NCI-H1417 (cell line): ENCODE data around the gene ACTMAP.
"Not testable (repeated sequence)": the region's sequence is repeated elsewhere in the genome, so short reads cannot be mapped to it uniquely, and the experiment has no call there.

Source experiments
- DNase-seq, 3 experiments: peaks; one replicate each; lab custom pipeline; 2025; lab: John Stamatoyannopoulos, UW

Gene ACTMAP

GRCh38 chr19:40743926-40744325 lies 6.4 kb downstream of the ACTMAP start:
- DNase-seq = no peak

GRCh38 chr19:40742886-40743285 lies 7.4 kb downstream of the ACTMAP start:
- no peak for DNase-seq

- no peak for DNase-seq
These were observed 7.8 kb downstream of the ACTMAP start for GRCh38 chr19:40742477-40742876.

- no peak for DNase-seq
These were observed 8.5 kb downstream of the ACTMAP start for GRCh38 chr19:40741527-40742390.

GRCh38 chr19:40740747-40741146 lies 9.5 kb downstream of the ACTMAP start:
- DNase-seq = no peak

- no peak for DNase-seq
These were observed 10.2 kb downstream of the ACTMAP start for GRCh38 chr19:40739871-40740703.

- no peak for DNase-seq
These were observed 11.0 kb downstream of the ACTMAP start for GRCh38 chr19:40739030-40739839.

- no peak for DNase-seq
These were observed 13.1 kb downstream of the ACTMAP start for GRCh38 chr19:40737102-40737644.

- no peak for DNase-seq
These were observed 13.6 kb downstream of the ACTMAP start for GRCh38 chr19:40736661-40737060.

- no peak for DNase-seq
These were observed 15.1 kb downstream of the ACTMAP start for GRCh38 chr19:40735013-40735771.

- DNase-seq = no peak
These were observed 17.1 kb downstream of the ACTMAP start for GRCh38 chr19:40733149-40733548.

- not testable (repeated sequence) for DNase-seq
These were observed 18.0 kb downstream of the ACTMAP start for GRCh38 chr19:40732304-40732703.

GRCh38 chr19:40730065-40730464 lies 20.2 kb downstream of the ACTMAP start:
- not testable (repeated sequence) for DNase-seq

GRCh38 chr19:40726279-40726678 lies 24.0 kb downstream of the ACTMAP start:
- DNase-seq = no peak

GRCh38 chr19:40724855-40725254 lies 25.4 kb downstream of the ACTMAP start:
- DNase-seq = no peak

- no peak for DNase-seq
These were observed 26.0 kb downstream of the ACTMAP start for GRCh38 chr19:40724315-40724714.

- no peak for DNase-seq
These were observed 26.5 kb downstream of the ACTMAP start for GRCh38 chr19:40723661-40724254.

- no peak for DNase-seq
These were observed 28.2 kb downstream of the ACTMAP start for GRCh38 chr19:40721936-40722661.

GRCh38 chr19:40721140-40721486 lies 29.2 kb downstream of the ACTMAP start:
- no peak for DNase-seq

- no peak for DNase-seq
These were observed 30.8 kb downstream of the ACTMAP start for GRCh38 chr19:40719414-40719894.
